Colonic mucosa (tissue), 4 donors: ENCODE data around the gene PRKN. TPM values are rescaled to one million over a fixed set of nuclear protein-coding genes. Genes with fewer than 3 reads are reported as not detected.

ENCODE experiments used
- DNase-seq: peaks from one replicate; pipeline ENCODE4 v3.0.0-alpha.2; 2020
- H3K27ac ChIP-seq: fragments of 200-600 bp; one replicate; pipeline ENCODE4 v1.8.0; 2021
- H3K27me3 ChIP-seq: fragments of 200-600 bp; one replicate; pipeline ENCODE4 v1.8.0; 2021
- H3K36me3 ChIP-seq: fragments of 200-600 bp; one replicate; pipeline ENCODE4 v1.8.0; 2021
- H3K4me1 ChIP-seq: fragments of 200-600 bp; one replicate; pipeline ENCODE4 v1.8.0; 2021; ENCODE audit warnings: mild to moderate bottlenecking
- H3K4me3 ChIP-seq: fragments of 200-600 bp; one replicate; pipeline ENCODE4 v1.8.0; 2021
- H3K9ac ChIP-seq, 2 donors: one replicate each; pipeline ENCODE4 v1.7.0; 2013; ENCODE audit warnings: control low read depth in 2 of 2, low read depth in 2 of 2, low read length in 2 of 2
- H3K9me3 ChIP-seq: fragments of 200-600 bp; one replicate; pipeline ENCODE4 v1.8.0; 2021
- intact Hi-C: fragments of 100-400 bp; cut with DNase I; formaldehyde crosslinking; loops from one replicate; pipeline ENCODE4 v1.14.1; 2022
- total RNA-seq, 2 donors: library from RNA; stranded (reverse); fragmentation: NEBNext Ultra II Directional in 1 of 2; extraction: Animal tissue kit (Norgen Biotek cat#: 25700) in 1 of 2; gene quantifications; one replicate each; pipeline ENCODE4 v1.2.1, GENCODE V29; 2021
- TF ChIP-seq, protein P1 (sequence below): fragments of 200-600 bp; IDR thresholded peaks from one replicate; pipeline ENCODE4 v1.8.0; 2022; ENCODE audit warnings: antibody characterized with exemption, mild to moderate bottlenecking
- donor health status: healthy.
- donor health status: DM: no; HTN: no; CAD: no.
- donor health status: DM: no; HTN: no; CAD: no.

PRKN gene
- total RNA-seq, 2 donors from 2014 or later = 3.7 to 8.1 TPM

DNA sequence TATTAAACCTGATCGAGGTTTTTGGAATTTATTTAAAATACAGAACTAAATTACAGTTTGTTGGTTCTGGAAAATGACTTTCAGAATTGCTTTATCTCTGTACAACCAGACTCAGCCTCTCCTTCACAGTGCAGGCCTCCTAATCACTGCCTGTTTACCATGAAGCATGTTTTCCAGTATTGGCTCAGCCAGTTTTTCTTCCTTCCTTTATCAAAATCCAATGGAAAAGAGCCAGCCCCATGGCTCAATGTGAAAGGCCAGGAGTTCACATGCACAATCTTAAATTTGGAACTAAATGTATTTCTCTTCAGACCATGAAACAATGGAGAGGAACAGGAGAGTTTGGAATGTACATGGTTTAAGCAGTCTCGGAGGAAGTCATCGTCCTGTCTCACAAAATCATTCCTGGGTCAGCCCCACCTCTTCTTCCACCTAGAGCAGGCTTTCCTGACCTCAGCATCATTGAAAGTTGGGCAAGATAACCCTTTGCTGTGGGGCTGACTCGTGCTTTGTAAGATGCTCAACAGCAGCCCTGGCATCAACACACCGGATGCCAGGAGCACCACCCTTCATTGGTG lies 772.8 kb downstream of the PRKN start:
- intact Hi-C loops = no loop called here
- DNase-seq = no peak
- Histone ChIP-seq H3K4me3 (no peak overlapping the region), H3K36me3 (no peaks in the 10 kb centered on the region), H3K9ac (no peak overlapping the region), H3K9me3 (no peaks in the 10 kb centered on the region), H3K27ac (no peak overlapping the region), H3K4me1 (no peaks in the 10 kb centered on the region), H3K27me3 (no peaks in the 10 kb centered on the region)
- TF ChIP-seq, protein P1, sequence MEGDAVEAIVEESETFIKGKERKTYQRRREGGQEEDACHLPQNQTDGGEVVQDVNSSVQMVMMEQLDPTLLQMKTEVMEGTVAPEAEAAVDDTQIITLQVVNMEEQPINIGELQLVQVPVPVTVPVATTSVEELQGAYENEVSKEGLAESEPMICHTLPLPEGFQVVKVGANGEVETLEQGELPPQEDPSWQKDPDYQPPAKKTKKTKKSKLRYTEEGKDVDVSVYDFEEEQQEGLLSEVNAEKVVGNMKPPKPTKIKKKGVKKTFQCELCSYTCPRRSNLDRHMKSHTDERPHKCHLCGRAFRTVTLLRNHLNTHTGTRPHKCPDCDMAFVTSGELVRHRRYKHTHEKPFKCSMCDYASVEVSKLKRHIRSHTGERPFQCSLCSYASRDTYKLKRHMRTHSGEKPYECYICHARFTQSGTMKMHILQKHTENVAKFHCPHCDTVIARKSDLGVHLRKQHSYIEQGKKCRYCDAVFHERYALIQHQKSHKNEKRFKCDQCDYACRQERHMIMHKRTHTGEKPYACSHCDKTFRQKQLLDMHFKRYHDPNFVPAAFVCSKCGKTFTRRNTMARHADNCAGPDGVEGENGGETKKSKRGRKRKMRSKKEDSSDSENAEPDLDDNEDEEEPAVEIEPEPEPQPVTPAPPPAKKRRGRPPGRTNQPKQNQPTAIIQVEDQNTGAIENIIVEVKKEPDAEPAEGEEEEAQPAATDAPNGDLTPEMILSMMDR = no peak

DNA sequence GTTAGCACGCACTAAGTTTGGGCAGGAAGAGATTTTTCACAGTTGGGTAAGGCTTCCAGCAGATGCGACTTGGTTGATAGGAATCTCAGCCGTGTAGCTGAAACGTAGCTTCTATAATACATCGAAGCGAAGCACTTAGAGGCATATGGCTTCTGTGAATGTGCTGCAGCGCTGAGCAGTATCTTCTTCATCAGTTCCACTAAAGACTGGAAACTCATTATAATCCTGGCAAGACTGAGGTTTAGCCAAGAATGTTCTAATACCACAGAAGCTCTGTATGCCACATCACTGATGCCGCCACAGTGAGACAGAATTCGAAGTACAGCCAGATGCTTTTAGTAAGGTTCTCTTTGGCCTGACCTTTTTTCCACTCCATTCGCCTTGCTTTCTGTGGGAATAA lies 773.5 kb downstream of the PRKN start:
- Histone ChIP-seq H3K36me3 (no peaks in the 10 kb centered on the region), H3K4me1 (no peaks in the 10 kb centered on the region), H3K9me3 (no peaks in the 10 kb centered on the region), H3K4me3 (no peak overlapping the region), H3K27ac (no peak overlapping the region), H3K9ac (no peak overlapping the region), H3K27me3 (no peaks in the 10 kb centered on the region)
- intact Hi-C loops = no loop called here
- no peak for DNase-seq
- TF ChIP-seq, protein P1 = no peak

DNA sequence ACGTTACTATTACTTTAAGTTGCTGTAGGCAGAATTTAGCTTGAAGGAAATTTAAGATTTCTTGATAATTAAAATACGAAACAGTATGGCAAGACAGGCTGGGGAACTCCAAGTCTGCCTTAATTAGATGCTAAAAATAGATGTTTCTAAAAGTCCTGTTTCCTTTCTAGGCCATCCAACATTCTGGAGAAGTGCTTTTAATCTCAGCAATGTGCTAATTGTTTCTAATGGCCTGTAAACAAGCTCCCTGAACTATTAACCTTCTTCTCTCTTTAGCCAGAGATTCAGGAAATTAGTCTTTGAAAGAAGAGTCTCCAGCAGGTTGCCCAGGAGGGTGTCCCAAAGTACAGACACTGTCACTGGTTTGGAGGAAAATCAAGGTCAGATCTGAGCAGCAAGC lies 776.4 kb downstream of the PRKN start:
- no peaks in the 10 kb centered on the region for H3K36me3 ChIP-seq
- intact Hi-C loops = no loop called here

DNA sequence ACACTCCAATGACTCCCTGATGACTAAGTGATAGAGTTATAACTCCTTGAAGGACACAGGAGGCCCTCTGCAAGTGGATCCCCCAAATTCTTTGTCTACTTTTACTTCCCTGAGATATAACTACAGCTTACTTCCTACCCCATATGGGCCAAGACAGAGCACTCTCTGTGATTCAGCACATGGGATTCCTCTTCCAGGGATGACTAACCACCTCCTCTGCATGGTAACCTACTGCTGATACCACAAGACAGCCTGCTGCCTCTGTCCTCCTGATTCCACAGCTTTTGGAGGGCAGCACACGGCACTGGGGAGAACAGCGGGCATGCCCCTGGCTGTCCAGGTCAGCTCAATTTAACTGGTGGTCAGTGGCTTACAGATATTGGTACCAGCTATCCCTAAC lies 778.0 kb downstream of the PRKN start:
- TF ChIP-seq, protein P1 = no peak
- Histone ChIP-seq H3K36me3 (no peaks in the 10 kb centered on the region), H3K9me3 (no peaks in the 10 kb centered on the region), H3K27me3 (no peaks in the 10 kb centered on the region), H3K4me3 (no peak overlapping the region), H3K27ac (no peak overlapping the region), H3K4me1 (no peaks in the 10 kb centered on the region), H3K9ac (no peak overlapping the region)
- DNase-seq = no peak
- intact Hi-C loops = no loop called here

More for the DNA sequence above, 776.4 kb downstream of the PRKN start:
- no peaks in the 10 kb centered on the region for H3K27me3 ChIP-seq
- TF ChIP-seq, protein P1 = no peak
- no peak overlapping the region for H3K9ac ChIP-seq
- H3K4me1 ChIP-seq = no peaks in the 10 kb centered on the region
- no peaks in the 10 kb centered on the region for H3K9me3 ChIP-seq
- no peak for DNase-seq
- H3K27ac ChIP-seq = no peak overlapping the region
- no peak overlapping the region for H3K4me3 ChIP-seq

DNA sequence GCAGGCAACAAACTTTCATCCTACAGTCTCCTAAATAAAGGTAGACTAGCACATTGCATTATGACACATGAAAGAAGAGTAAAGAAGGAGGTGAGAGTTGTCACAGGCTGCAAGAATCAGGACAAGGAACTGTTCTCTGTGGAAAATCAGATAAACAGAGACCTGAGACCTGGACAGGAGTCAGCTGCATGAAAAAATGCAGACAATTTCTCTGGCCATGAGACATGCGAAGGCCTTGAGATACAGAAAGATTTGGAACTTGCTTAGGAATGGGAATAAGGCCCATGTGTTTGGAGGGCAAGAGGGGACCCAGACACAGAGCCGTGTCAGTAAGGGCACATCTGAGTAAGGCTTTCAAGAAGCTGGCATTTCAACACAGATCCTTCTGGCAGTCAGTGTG lies 779.1 kb downstream of the PRKN start:
- no peaks in the 10 kb centered on the region for H3K36me3 ChIP-seq
- no peak overlapping the region for H3K27ac ChIP-seq
- H3K27me3 ChIP-seq = no peaks in the 10 kb centered on the region
- H3K9me3 ChIP-seq = no peaks in the 10 kb centered on the region
- no peak for DNase-seq
- intact Hi-C loops = no loop called here
- H3K9ac ChIP-seq = no peak overlapping the region
- TF ChIP-seq, protein P1 = no peak
- no peak overlapping the region for H3K4me3 ChIP-seq
- no peaks in the 10 kb centered on the region for H3K4me1 ChIP-seq
